Adrenal gland (tissue), 12 donors: ENCODE results near the gene DUSP22. TPM values are rescaled to one million over a fixed set of nuclear protein-coding genes. Genes with fewer than 3 reads are reported as not detected.

ENCODE experiments used
- DNase-seq, 7 donors: peaks; one replicate each; pipeline ENCODE4 v3.0.0-alpha.2; 2019 to 2020
- H3K27ac ChIP-seq, 5 donors: fragments of 200-600 bp; sonication (generic) in 4 of 5; 1 replicate in 3 of 5; 2 replicates in 2 of 5; pipeline versions ENCODE4 v1.5.1 to v1.8.0; 2016 to 2020; ENCODE audit warnings: mild to moderate bottlenecking in 1 of 5
- H3K27me3 ChIP-seq: fragments of 200-600 bp; 2 replicates; pipeline ENCODE4 v1.8.0; 2021
- H3K36me3 ChIP-seq, 2 donors: fragments of 200-600 bp; replicated peaks in 1 of 2; 1 replicate in 1 of 2; 2 replicates in 1 of 2; pipeline versions ENCODE4 v1.5.1 to v1.8.0; 2018 to 2022
- H3K4me1 ChIP-seq, 2 donors: fragments of 200-600 bp; replicated peaks in 1 of 2; 1 replicate in 1 of 2; 2 replicates in 1 of 2; pipeline versions ENCODE4 v1.5.1 to v1.8.0; 2018 to 2021
- H3K4me3 ChIP-seq, 4 donors: fragments of 200-600 bp; sonication (generic) in 3 of 4; one replicate each; pipeline ENCODE4 v1.5.1; 2016 to 2018
- H3K9me3 ChIP-seq, 3 donors: fragments of 200-600 bp; sonication (generic) in 1 of 3; replicated peaks in 1 of 3; 1 replicate in 2 of 3; 2 replicates in 1 of 3; pipeline versions ENCODE4 v1.5.1 to v1.8.0; 2016 to 2021
- POLR2A ChIP-seq, 2 donors: fragments of 450-650 bp; IDR thresholded peaks; one replicate each; pipeline ENCODE4 v1.6.1; 2017; ENCODE audit warnings: antibody characterized with exemption in 2 of 2, mild to moderate bottlenecking in 2 of 2, moderate library complexity in 1 of 2
- WGBS, 4 donors: extraction: QIAGEN DNeasy Blood & Tissue Kit in 2 of 4; methylation state at CpG; one replicate each; pipeline versions ENCODE4 v1.1.5 to v1.1.7; 2013 to 2017; 5-methylcytosine and 5-hydroxymethylcytosine counted together
- intact Hi-C, 2 donors: fragments of 100-400 bp; cut with DNase I; formaldehyde crosslinking; loops; one replicate each; pipeline versions ENCODE4 v1.14.1 to v1.15.0; 2022 to 2023
- polyA plus RNA-seq, 3 donors: library from polyadenylated mRNA; stranded (reverse); fragments of 200-250 nt in 2 of 3; fragments of 350-450 nt in 1 of 3; fragmentation: Illumina TruSeq in 1 of 3; extraction: RNeasy Lipid Tissue Mini Kit (QIAGEN cat#74804) in 1 of 3; gene quantifications; one replicate each; pipeline ENCODE4 v1.2.3, GENCODE V29; 2013 to 2014
- total RNA-seq, 9 donors: library from RNA; depleted of rRNA in 4 of 9; stranded (reverse); fragments of >200 nt in 4 of 9; fragments of 120-200 nt in 1 of 9; fragmentation: NEBNext Ultra II Directional in 1 of 9; extraction: Animal tissue kit (Norgen Biotek cat#: 25700) in 1 of 9; gene quantifications; one replicate each; pipeline versions ENCODE4 v1.1.0 to v1.2.4, GENCODE V29; 2013 to 2023
- TF ChIP-seq, protein P1 (sequence below), 6 experiments: fragments of 450-650 bp in 4 of 6; fragments of 200-600 bp in 2 of 6; sonication (generic) in 1 of 6; IDR thresholded peaks; 1 replicate in 5 of 6; 2 replicates in 1 of 6; pipeline versions ENCODE4 v1.5.1 to v1.8.0; 2016 to 2021; ENCODE audit warnings: antibody characterized with exemption in 6 of 6, mild to moderate bottlenecking in 2 of 6, moderate library complexity in 1 of 6
- donor health status: healthy with polysubstance abuse.
- donor health status: Bipolar disorder and iron deficiency.
- donor health status: DM: yes; HTN: yes; CAD: no.
- donor health status: DM: no; HTN: no; CAD: no.
- donor health status: DM: no; HTN: no; CAD: no.
- donor health status: DM: yes; HTN: yes; CAD: no.

Gene DUSP22
- total and polyA plus RNA-seq, 12 donors = 16.7 to 39.3 (median 25.9) TPM

DNA sequence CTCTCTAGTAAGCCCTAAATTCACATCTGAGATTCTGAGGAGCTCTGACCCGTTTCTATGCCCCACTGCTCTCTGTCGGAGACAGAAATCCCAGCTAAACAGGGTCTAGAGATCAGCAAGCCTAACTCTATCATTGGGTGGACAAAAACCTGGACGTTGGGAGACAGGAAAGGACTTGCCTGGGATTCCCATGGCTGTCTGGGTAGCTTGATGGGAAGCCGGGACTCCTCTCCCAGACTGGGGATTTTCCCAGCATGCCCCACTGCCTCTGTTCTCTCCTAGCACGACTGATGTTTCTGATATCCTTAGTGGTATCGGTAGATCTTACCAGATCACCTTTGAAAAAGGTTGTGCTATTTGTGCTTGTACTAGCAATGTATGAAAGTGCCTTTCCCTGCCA lies 22.9 kb downstream of the DUSP22 start:
- no peaks in the 10 kb centered on the region for H3K4me1 ChIP-seq
- H3K4me3 ChIP-seq = no peak overlapping the region
- no peaks in the 10 kb centered on the region for H3K9me3 ChIP-seq
- no peaks in the 10 kb centered on the region for H3K27me3 ChIP-seq
- H3K27ac ChIP-seq = no peak overlapping the region
- intact Hi-C loops = no loop called here
- TF ChIP-seq, protein P1, sequence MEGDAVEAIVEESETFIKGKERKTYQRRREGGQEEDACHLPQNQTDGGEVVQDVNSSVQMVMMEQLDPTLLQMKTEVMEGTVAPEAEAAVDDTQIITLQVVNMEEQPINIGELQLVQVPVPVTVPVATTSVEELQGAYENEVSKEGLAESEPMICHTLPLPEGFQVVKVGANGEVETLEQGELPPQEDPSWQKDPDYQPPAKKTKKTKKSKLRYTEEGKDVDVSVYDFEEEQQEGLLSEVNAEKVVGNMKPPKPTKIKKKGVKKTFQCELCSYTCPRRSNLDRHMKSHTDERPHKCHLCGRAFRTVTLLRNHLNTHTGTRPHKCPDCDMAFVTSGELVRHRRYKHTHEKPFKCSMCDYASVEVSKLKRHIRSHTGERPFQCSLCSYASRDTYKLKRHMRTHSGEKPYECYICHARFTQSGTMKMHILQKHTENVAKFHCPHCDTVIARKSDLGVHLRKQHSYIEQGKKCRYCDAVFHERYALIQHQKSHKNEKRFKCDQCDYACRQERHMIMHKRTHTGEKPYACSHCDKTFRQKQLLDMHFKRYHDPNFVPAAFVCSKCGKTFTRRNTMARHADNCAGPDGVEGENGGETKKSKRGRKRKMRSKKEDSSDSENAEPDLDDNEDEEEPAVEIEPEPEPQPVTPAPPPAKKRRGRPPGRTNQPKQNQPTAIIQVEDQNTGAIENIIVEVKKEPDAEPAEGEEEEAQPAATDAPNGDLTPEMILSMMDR (IDR thresholded peaks at IDR 0.05) = no peak
- no peak for TF ChIP-seq POLR2A (IDR thresholded peaks at IDR 0.05)
- WGBS, 4 donors = 72 to 79% (median 77%) methylated on average over 6 of the region's 6 CpGs
- no peaks in the 10 kb centered on the region for H3K36me3 ChIP-seq
- DNase-seq = no peak

DNA sequence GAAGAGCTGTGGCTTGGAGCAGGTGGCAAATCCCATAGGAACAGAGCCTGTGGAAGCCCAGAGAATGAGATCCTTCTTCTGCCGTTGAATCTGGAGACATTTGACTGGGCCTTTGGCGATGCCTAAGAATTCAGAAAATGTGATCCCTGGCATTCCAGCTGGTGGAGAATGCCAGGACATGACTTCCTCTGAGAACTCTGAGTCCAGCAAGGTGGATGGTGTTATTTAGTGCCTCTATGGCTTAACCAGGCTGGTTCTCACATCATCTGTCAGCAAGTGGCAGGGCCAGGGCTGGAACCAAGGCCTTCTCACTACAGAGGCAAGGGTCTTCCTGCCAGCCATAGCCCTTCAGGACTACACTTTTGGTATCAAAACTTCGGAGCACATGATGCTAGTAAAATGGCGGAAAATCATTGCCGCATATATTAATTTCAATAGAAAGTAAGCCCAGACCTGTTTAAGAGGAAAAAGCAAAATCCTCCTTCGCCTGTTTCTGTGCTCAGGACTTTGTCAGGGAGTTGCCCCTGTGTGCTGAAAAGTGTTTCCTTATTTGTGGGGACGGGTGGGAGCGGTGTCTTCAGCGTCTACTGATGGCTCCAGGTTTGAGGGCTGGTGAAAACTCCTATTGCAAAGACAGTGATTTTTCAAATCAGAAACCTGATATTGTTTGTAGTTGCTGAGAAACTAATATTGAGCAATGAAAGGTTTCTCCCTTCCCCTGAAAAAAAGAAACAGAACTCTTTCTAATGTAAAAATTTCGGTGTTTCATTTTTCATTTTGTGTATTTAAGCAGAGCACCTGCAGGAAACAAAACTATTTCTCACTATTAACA lies 23.9 kb downstream of the DUSP22 start:
- H3K27ac ChIP-seq = no peak overlapping the region
- no peaks in the 10 kb centered on the region for H3K27me3 ChIP-seq
- no peak for DNase-seq
- no peak overlapping the region for H3K4me3 ChIP-seq
- intact Hi-C loops = no loop called here
- TF ChIP-seq, protein P1 (IDR thresholded peaks at IDR 0.05) = no peak
- no peak for TF ChIP-seq POLR2A (IDR thresholded peaks at IDR 0.05)
- H3K4me1 ChIP-seq = no peaks in the 10 kb centered on the region
- WGBS, 4 donors = 78 to 82% (median 80%) methylated on average over 10 of the region's 10 CpGs
- no peaks in the 10 kb centered on the region for H3K36me3 ChIP-seq
- no peaks in the 10 kb centered on the region for H3K9me3 ChIP-seq

DNA sequence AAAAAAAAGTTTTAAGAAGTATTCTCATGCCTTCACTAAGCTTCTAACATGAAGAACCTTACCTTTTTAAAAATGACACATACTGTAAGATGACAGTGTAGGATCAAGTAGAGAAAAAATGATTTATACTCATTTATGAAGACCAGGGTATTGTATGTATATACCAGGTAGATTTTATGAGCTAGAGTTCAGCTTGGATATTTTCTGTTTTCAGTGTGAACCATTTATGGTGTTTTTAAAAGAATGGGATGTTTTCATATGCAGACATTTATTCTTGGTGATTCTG lies 24.4 kb downstream of the DUSP22 start:
- intact Hi-C loops = no loop called here
- Histone ChIP-seq H3K4me3 (no peak overlapping the region), H3K27ac (no peak overlapping the region), H3K4me1 (no peaks in the 10 kb centered on the region), H3K27me3 (no peaks in the 10 kb centered on the region), H3K9me3 (no peaks in the 10 kb centered on the region), H3K36me3 (no peaks in the 10 kb centered on the region)
- no peak for TF ChIP-seq POLR2A (IDR thresholded peaks at IDR 0.05)
- TF ChIP-seq, protein P1 (IDR thresholded peaks at IDR 0.05) = no peak
- DNase-seq = no peak

DNA sequence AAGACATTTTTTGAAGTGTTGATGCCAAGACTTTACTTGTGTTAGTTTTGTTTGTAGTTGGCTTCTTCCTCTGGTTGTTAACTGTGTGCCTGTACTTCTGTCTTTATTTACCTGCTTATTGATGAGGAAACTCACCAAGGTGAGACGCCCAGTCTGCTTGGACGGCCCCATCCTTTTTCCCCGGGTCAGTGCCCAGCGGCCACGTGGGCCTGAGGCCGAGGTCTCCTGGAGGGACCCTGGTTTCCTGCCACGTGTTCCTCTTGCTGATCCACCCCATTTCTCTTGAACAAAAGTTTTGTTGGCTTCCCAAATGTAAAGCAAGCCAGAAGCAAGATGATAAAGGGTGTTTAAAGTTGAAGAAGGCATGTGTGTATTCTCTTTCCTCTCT lies 24.8 kb downstream of the DUSP22 start:
- intact Hi-C loops = no loop called here
- Histone ChIP-seq H3K27me3 (no peaks in the 10 kb centered on the region), H3K4me3 (no peak overlapping the region), H3K27ac (no peak overlapping the region), H3K36me3 (no peaks in the 10 kb centered on the region), H3K4me1 (no peaks in the 10 kb centered on the region), H3K9me3 (no peaks in the 10 kb centered on the region)
- TF ChIP-seq, protein P1 (IDR thresholded peaks at IDR 0.05) = no peak
- no peak for TF ChIP-seq POLR2A (IDR thresholded peaks at IDR 0.05)
- DNase-seq = no peak
- 68 to 78% (median 71%) methylated on average over 7 of the region's 7 CpGs for WGBS, 4 donors
